Thyroid gland (tissue), 4 donors: ENCODE results near the gene DHRS4L2.
"Not testable (repeated sequence)": the region's sequence is repeated elsewhere in the genome, so short reads cannot be mapped to it uniquely, and the experiment has no call there.

ENCODE experiments used
- CTCF ChIP-seq, 6 experiments: fragments of 200-600 bp in 3 of 6; fragments of 450-650 bp in 3 of 6; sonication (generic) in 3 of 6; IDR thresholded peaks; one replicate each; pipeline ENCODE4 v1.5.1; 2016 to 2019; ENCODE audit warnings: antibody characterized with exemption in 6 of 6, mild to moderate bottlenecking in 2 of 6, inconsistent platforms in 1 of 6, moderate library complexity in 1 of 6
- POLR2A ChIP-seq, 2 donors: fragments of 450-650 bp; IDR thresholded peaks; one replicate each; pipeline ENCODE4 v1.6.1; 2017; ENCODE audit warnings: antibody characterized with exemption in 2 of 2, mild to moderate bottlenecking in 2 of 2, moderate library complexity in 1 of 2

GRCh38 chr14:24012726-24013273, 24.1 kb downstream of the DHRS4L2 start:
- TF ChIP-seq POLR2A, CTCF (IDR thresholded peaks at IDR 0.05): not testable (repeated sequence)
